ENCODE data around the gene CISD1.

Gene CISD1

GRCh38 chr10:58307676-58308075 is 38.7 kb downstream of the CISD1 start:
- DNase-seq (ENCODE audit: low read depth in 3 of 3): no peak

DNA sequence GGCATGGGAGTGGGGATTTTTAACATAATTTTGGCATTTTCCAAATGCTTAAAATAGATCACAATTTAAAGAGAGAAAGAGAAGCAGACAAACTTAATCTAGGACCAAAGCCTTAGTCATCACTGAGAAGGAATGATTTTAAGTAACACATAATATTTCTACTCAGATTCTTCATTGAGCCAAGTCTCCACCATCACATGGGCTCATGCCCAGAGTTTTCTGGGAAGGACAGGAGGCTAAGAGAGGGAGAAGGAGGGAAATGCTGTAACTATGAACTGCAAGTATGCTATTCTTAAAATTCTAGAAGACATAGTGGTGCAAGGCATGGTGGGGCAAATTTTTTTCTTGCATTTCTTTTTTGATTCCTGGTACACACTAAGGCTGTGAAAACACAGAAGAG is 42.1 kb downstream of the CISD1 start:
- no peak for DNase-seq (ENCODE audit: low read depth in 3 of 3)

GRCh38 chr10:58316874-58317273 is 47.9 kb downstream of the CISD1 start:
- DNase-seq (ENCODE audit: low read depth in 3 of 3): no peak

DNA sequence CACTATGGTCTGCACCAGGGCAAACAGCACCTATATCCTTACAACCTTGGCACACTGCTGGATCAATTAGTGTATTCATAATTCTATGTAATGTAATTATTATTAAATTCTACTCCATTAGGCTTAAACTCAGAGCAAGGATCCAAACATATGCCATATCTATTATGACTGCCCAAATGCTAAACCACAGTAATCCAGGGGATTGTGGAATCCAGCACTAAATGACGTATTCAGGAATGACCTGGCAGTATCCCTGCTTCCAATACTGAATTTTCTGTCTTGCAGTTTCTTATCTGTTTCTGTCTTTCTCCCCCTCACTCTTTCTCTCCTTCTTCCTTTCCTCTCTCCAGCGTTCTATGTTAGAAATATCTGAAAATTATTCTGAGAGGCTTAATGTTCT is 49.4 kb downstream of the CISD1 start:
- no peak for DNase-seq (ENCODE audit: low read depth in 3 of 3)

DNA sequence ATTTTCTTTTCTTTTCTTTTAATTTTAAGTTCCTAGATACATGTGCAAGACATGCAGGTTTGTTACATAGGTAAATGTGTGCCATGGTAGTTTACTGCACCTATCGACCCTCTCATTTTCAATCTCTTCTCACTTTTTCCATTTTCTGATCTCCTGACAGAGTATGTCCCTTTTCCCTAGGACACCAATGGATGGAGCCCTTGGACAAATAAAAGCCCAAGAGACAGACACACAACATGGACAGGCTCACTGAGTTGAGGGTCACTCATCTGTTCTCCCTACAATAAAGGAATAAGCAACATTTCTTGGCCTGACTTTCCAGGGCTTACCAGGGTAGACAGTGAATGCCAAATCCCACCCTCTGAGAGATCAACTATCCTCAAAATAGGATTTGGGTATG is 50.6 kb downstream of the CISD1 start:
- no peak for DNase-seq (ENCODE audit: low read depth in 3 of 3)

- DNase-seq (ENCODE audit: low read depth in 3 of 3): no peak
Measured at GRCh38 chr10:58320351-58321049, 51.5 kb downstream of the CISD1 start.

- DNase-seq (ENCODE audit: low read depth in 3 of 3): no peak
Measured at GRCh38 chr10:58322072-58322834, 53.3 kb downstream of the CISD1 start.

DNA sequence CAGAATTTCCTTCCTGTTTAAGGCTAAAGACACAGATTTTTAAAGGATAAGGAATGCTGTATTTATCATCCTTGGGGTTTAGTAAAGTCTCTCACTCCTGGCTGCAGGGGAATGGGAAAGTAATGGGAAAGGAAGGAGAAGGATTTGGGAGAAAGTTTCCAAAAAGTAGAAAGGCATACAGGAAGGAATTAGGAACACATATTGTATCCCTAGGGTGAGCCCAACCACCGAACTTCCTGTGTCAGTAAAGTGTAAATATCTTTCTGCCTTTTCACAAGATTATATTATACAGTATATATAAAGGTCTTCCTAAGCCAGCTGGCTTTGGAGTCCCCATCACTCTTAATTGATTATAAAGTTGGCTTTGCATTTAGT is 53.9 kb downstream of the CISD1 start:
- no peak for DNase-seq (ENCODE audit: low read depth in 3 of 3)

DNA sequence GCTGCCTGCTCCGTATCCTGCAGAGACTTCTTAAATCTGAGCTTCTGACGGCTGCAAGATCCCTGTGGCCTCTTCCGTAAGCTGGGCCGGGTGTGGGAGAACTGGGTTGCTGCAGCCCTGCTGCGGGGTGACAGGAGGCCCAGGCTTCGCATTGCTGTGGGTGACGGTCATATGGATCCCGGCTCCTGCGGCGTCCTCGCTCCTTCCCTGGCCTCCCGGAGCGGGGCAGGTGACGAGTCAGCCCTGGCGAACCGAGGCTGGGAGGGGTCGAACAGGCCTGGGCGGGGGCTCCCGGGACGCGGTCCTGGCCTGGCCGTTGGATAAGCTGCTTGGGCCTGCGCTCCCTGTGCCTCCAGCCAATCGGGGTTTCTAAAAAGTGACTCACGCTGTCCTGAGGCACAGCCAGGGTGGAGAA is 58.0 kb downstream of the CISD1 start:
- DNase-seq (ENCODE audit: low read depth in 3 of 3): no peak

DNA sequence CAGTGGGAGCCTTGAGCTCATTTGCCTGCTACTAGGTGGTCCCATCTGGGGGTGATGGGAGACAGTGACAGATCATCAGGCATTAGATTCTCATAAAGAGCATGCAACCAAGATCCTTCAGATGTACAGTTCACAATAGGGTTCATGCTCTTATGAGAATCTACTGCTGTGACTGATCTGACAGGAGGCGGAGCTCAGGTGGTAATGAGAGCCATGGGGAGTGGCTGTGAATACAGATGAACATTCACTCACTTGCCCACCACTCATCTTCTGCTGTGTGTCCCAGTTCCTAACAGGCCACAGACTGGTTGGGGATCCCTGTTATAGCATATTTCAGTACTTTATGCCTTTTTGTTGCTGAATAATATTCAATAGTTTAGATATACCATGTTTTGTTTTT is 59.3 kb downstream of the CISD1 start:
- DNase-seq (ENCODE audit: low read depth in 3 of 3): no peak

GRCh38 chr10:58330431-58330830 is 61.5 kb downstream of the CISD1 start:
- DNase-seq (ENCODE audit: low read depth in 3 of 3): no peak

DNA sequence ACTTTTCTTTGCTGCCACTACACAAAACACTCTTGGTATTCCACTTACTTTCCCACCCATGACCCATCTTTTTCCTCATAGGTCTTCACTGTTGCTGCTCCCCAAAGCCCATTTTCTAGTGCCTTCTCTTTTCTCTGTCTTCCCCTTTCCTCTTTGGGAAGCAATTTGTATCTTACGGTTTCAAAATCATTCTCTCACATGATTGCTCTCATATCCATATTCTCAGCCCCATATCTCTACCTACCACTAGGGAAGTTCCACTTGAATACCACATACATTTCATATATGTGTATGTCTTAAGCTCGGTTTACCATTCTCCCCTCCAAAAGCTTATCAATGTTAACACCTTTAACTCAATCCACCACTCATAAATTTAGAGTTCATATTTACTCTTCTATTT is 62.7 kb downstream of the CISD1 start:
- DNase-seq (ENCODE audit: low read depth in 3 of 3): no peak

- DNase-seq (ENCODE audit: low read depth in 3 of 3): peak; percentile 72 to 88 (median 78)
Measured at GRCh38 chr10:58334817-58335305, 65.9 kb downstream of the CISD1 start, which contains the start of gene UBE2D1. Gene UBE2D1 (plus strand): TSS chr10:58335006. CDS start chr10:58335202, 196 bp downstream.

- DNase-seq (ENCODE audit: low read depth in 3 of 3): peak in 1 of 3 experiments; percentile 4
Measured at GRCh38 chr10:58335306-58336005, 66.5 kb downstream of the CISD1 start.

DNA sequence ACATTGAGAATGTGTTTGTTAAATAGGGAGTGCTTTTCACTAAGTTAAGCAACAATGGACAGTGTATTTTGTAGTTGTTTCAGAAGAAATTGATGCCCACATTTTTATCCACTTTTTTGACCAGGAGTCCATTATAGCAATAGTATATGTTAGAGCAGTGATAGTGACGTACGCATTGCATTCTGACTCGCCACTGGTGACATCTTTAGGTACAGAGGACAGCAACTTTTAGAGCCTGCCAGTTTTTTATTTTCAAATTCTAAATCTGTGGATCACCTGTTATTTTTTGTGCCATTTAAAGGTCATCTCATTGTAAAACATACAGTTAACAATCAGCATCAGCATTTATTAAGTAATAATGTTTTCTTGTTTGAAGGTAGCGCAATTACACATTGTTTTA is 67.3 kb downstream of the CISD1 start:
- no peak for DNase-seq (ENCODE audit: low read depth in 3 of 3)
